Stimulated activated CD4-positive, alpha-beta T cell treated with anti-CD3 and anti-CD28 coated beads, Interleukin-4, amount 100 ng/mL, for 1 hour (primary cell): ENCODE measurements around the gene GPR161.
"Not testable (repeated sequence)": the region's sequence is repeated elsewhere in the genome, so short reads cannot be mapped to it uniquely, and the experiment has no call there.

Experiments used
- DNase-seq: peaks from one replicate; pipeline ENCODE4 v3.0.0-alpha.2; 2020

GPR161 gene, protein sequence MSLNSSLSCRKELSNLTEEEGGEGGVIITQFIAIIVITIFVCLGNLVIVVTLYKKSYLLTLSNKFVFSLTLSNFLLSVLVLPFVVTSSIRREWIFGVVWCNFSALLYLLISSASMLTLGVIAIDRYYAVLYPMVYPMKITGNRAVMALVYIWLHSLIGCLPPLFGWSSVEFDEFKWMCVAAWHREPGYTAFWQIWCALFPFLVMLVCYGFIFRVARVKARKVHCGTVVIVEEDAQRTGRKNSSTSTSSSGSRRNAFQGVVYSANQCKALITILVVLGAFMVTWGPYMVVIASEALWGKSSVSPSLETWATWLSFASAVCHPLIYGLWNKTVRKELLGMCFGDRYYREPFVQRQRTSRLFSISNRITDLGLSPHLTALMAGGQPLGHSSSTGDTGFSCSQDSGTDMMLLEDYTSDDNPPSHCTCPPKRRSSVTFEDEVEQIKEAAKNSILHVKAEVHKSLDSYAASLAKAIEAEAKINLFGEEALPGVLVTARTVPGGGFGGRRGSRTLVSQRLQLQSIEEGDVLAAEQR

DNA sequence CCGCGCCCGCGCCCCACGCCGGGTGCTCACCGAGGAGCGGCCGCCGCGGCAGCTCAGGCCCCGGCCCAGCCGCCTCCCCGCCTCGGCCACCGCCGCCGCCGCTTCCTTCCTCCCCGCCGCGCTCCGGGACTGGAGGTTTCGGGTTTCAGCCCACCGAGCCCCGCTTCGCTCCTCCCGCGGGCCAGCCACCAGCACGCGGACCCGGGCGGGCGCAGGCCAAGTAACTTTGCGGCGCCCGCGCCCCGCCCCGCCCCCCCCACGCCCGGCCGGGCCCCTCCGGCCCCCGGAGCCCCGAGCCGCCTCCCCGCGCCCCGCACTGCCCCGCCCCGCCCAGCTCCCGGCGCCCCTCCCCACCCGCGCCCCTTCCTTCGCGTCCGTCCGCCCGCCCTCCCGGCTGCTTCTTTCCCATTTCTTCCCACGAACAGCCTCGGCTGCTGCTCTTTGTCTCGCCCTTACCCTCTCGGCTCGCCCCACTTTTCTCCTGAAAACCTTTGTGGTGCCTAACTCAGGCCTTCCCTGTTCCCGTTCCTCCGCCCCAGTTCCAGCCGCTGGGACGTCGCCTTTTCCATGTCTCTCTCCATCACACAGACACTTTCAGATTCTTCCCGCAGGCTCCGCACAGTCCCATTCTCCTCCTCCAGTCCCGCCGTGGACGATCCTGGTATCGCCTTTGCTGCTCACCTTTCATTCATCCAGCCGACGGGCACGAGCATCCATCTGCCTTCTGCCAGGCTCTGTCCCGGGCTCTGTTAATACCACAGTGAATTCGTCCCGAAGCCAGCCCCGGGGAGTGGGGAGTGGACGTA is at the start of gene GPR161:
GPR161 (minus strand) TSS at position 222 of the 806 bp plus-strand sequence. CDS start 32,080 bp downstream, outside the sequence.
- DNase-seq = peak; percentile 23

DNA sequence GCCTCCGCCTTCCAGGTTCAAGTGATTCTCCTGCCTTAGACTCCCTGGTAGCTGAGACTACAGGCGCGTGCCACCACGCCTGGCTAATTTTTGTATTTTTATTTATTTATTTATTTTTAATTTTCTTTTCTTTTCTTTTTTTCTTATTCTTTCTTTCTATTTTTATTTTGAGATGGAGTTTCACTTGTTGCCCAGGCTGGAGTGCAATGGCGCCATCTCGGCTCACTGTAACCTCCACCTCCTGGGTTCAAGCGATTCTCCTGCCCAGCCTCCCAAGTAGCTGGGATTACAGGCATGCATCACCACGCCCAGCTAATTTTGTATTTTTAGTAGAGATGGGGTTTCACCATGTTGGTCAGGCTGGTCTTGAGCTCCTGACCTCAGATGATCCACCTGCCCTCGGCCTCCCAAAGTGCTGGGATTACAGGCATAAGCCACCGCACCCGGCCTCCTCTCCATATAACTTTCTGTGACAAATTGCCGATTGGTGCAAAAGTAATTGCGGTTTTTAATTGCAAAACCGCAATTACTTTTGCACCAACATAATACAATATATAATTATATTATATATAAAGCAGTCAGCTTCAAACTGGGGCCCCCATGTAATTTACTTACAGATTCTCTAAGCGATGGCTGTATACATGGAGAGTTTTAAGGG is 44.5 kb upstream of the GPR161 start:
- not testable (repeated sequence) for DNase-seq

DNA sequence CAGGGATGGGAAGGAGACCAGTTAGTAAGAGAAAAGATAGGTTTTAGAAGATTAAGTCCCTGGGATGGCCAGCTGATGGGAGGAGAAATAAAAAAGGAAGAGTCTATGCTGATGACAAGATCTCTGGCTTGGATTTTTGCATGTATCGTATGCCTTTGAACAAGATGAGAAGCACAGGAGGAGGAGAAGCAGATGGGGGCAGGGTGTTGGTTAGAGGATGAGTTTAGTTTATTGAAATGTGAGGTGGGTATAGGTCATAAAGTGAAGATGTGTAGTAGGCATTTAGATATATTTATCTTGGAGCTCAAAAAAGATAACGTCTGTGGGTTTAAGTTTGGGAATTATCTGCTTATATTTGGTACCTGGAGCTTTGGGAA is 43.4 kb upstream of the GPR161 start:
- no peak for DNase-seq

DNA sequence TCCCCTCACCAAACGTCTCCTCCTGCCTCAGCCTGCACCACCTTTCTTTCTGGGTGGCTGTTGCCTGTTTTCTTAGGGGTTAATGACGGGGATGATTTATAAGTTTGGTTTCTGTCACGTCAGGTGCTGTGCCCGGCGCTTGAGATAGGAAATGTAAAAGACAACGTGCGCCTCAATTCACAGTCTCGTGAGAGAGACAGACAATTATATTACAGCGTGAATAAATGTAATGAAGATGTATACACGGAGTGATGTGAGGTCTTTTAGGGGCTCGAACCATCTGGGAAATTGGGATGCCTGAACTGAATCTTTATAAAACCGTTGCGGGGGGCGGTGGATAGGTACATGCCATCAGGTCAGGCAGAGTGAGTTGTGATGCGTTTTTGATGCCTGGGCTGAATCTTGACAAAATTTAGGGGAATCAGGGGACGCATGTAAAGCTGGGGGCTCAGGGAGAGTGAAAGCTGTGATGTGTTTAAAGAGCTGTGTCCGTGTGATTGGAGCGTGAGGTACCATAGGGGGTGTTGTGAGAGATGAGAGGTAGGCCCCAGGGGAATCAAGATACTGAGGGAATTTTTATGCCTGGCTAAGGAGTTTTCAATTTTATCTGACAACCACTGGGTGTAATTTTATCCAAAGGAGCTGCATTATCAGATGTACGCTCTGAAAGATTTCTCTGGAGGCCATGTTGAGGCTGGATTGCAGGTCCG is 42.9 kb upstream of the GPR161 start:
- no peak for DNase-seq

DNA sequence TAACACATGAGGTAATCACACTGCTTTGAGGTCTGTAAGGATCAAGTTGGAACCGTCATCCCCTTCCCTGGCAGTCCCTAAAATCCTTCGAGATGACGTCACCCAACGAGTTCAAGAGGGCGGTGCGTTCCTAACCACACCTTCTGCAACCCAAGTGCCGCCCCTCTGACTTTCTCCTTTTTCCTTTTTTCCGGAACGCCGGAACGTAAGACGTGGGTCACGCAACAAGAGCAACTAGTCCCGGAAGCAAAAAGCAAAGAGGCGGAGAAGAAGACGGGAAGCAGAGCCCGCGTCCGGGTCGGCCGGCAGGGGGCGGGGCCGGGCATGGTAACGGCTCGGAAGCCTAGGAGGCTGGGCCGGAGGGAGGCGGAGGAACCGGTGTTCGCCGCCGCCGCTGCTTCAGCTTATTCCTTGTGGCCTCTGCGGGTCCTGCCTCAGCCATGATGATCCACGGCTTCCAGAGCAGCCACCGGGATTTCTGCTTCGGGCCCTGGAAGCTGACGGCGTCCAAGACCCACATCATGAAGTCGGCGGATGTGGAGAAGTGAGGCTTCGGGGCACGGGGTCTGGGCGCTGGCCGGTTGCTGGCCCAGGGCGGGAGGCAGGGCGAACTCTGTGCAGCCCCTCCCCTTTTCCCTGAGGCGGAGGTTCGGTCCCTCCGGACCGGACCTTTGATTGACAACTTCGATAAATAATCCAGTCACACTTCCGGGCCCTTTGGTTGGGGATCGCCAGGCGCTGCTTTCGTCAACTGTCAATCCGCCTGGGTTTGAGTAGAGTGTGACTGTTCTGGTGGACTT is 42.1 kb upstream of the GPR161 start, which contains the start of gene TIPRL:
TIPRL (plus strand) TSS at position 325 of the 800 bp plus-strand sequence; CDS start at position 441, 116 bp downstream.
- DNase-seq = peak; percentile 95

DNA sequence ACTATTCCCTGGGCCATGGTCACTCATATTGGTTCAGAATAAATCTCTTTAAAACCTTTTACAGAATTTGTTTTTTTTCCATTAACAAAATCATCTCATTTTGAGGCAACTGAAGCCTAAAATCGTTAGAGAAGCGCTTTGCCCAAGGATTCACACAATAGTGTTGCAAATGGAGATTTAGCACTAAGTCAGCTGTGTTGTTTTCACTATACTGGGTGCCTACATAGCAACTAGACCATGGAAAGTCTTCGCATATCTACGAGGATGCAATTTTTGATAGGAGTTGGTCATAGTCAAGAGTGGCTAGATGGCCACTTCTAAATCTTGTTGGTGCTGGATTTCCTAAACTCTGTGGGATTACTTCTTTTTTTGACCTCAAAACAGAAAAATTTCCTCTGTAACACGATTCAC is 41.5 kb upstream of the GPR161 start:
- no peak for DNase-seq

DNA sequence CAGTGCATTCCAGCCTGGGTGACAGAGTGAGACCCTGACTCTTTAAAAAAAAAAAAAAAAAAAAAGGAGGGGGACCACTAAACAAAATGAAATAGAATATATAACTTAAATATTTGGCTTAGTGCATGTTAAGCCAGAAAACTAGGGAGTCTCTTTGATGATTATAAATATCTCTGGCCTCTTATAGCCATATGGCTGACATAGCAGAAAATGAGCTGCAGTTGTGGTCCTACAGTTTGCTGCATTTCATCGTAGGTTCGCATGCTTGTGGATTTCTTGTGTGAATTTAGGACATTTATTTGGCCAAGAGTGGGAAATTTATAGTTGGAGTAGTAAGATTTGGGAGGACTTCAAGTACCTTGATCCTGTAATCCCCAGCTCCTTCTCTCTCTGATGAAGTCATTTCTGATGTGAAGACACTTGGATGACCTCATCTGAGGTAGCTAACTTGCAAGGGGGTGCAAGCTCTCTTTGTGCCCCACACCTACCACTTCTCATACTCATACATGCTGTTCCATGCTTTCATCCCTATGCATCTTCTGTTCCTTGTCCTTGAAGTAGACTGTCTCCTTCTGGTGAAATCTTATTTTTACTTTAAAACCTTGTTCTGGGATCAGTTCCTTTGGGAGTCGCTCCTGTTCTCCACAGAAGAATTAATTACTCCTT is 35.7 kb upstream of the GPR161 start:
- DNase-seq = no peak

DNA sequence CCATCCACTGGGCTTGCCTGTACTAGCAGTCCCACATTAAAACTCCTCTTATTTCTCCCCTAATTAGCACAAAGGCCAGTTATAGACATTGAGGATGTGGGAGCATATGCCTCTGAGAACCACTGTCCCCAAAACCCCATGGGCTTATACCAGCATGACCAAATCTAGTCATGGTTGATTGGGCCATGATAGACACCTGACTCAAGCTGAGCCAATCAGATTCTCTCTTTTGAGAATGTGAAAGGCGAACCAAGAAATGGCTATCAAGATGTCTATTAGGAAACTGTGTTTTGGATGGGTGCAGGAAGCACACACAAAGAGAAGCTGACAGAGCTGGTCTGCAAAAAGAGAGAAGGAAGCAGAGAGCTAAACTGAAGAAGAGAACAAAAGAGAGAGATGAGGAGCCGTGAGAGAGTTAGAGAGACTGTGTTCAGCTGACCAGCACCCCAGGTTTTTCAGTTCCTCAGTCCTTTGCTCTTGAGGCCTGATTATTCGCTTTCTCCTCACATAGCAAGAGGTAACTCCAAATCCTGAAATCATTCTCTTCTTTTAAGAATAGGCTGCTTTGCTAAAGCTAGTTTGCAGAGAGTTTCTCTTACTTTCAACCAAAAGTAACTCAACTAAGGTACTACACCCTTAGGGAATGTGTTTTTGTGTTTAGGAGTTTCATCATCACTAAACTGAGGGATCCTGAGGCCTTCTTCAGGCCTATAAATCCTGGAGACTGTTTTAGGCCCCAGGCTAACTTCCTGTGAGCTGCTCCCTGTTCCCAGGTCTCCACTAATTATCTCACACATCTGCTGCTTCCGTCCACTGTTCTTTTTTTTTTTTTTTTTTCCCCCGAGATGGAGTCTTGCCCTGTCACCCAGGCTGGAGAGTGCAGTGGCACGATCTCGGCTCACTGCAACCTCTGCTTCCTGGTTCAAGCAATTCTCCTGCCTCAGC is 34.1 kb upstream of the GPR161 start:
- no peak for DNase-seq

DNA sequence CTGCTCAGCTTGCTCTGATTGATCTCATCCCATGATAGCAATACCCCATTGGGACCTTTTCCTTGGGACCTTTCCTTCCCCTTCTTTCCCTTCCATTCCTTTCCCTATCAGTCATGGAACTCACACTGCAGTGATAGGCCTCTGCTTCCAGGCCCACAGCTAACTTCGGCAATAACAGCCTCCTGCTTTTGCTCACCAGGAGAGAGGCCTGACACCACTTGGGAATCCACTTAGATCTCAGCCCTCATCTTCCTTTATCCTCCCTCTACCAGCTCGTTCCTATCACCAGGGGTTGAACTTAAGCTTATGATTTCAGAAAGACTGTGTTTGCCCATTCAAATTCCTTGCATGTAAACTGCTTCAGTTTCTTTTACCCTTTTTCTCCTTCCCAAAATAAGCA is 31.1 kb upstream of the GPR161 start:
- no peak for DNase-seq

DNA sequence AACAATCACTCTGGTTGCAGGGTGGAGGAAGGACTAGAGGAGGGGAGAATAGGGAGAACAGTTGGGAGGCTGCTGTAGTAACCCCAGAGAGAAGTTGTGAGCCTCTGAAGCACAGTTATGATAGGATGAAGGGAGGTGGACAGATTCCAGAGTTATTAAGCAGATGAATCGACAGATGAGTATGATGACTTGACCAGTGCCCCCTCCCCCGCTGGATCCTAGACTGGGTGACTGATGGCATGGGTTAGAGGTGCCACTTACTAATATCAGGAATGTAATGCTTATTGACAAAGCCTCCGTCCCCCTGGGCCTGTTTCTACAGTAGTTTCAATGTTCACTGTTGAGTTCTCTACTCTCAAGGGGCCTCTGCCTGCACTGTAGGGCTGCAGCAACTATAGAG is 28.0 kb upstream of the GPR161 start:
- DNase-seq = no peak

DNA sequence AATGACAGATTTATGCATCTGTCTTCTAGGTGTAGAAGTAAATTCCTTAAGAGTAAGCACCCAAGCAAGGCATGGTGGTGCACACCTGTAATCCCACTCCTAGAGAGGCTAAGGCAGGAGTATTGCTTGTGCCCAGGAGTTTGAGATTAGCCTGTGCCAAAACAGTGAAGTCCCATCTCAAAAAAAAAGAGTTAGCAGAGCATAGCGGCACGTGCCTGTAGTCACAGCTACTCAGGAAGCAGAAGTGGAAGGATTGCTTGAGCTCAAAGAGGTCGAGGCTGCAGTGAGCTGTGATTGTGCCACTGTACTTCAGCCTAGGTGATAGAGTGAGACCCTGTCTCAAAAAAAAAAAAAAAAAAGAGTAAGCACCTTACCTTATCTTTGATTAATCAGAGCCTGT is 26.9 kb upstream of the GPR161 start:
- no peak for DNase-seq

DNA sequence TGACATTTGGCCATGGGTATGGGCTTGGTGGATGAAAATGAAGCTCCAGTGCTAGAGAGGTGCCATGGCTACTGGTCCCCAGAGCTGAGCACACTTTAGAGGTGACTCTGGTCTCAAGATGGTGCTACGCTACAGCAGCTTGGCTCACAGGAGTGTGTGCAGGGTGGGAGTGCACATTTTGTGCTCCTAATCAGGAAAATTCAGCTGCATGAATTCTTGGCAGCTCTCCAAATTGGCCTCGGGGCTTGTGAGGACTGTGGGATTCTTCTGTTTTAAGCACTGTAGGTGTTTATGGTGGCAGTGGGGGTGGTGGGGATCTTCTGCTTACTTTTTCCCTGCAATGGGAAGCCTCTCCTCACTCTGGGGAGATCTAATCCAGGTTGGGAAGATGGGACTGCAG is 24.7 kb upstream of the GPR161 start:
- no peak for DNase-seq

DNA sequence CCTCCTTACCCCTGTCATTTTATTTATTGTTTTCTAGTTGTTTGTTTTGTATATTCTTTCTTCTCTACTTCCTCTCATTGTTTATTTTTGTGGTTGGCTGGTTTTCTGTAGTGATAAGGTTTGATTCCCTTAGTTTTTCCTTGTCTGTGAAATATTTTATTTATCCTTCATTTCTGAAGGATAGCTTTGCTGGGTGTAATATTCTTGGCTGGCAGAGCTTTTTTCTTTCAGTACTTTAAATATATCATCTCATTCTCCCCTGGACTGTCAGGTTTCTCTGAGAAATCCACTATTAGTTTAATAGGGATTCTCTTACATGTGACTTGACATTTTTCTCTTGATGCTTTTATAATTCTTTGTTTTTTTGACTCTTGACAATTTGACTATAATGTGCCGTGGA is 23.2 kb upstream of the GPR161 start:
- DNase-seq = no peak

DNA sequence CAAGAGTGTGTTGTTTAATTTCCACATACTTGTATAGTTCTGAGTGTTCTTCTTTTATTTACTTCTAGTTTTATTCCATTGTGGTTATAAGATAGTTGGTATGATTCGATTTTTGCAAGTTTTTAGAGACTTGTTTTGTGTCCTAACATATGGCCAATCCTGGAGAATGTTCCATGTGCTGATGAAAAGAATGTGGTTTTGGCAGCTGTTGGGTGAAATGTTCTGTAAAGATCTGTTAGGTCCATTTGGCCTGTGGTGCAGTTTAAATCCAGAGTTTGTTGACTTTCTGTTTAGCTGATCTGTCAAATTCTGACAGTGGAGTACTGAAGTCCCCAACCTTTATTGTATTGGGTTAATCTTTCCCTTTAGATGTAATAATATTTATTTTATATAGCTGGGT is 22.5 kb upstream of the GPR161 start:
- no peak for DNase-seq

DNA sequence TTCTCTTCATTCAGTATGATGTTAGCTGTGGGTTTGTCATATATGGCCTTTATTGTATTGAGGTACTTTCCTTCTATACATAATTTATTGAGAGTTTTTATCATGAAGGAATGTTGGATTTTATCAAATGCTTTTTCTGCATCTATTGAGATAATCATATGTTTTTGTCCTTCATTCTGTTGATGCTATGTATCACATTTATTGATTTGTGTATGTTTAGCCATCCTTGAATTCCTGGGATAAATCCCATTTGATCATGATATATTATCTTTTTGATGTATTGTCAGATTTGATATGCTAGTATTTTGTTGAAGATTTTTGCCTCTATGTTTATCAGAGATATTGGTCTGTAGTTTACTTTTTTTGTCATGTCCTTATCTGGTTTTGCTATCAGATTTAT is 20.9 kb upstream of the GPR161 start:
- DNase-seq = no peak

DNA sequence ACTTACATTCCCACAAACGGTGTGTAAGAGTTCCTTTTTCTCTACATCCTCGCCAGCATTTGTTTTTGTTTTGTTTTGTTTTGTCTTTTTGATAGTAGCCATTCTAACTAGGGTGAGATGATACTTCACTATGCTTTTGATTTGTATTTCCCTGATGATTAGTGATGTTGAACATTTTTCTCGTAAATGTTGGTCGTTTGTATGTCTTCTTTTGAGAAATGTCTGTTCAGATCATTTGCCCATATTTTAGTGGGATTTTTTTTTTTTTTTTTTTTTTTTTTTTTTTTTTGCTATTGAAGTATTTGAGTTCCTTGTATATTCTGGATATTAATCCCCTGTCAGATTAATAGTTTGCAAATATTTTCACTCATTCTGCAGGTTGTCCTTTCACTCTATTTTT is 19.2 kb upstream of the GPR161 start:
- no peak for DNase-seq

DNA sequence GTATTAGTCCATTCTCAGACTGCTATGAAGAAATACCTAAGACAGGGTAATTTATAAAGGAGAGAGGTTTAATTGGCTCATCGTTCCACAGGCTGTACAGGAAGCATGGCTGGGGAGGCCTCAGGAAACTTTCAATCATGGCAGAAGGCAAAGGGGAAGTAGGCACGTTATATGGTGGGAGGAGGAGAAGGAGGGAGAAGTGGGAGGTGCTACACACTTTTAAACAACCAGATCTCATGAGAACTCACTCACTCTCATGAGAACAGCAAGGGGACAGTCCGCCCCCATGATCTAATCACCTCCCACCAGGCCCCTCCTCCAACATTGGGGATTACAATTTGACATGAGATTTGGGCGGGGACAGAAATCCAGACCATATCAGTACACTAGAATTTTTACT is 18.0 kb upstream of the GPR161 start:
- not testable (repeated sequence) for DNase-seq

DNA sequence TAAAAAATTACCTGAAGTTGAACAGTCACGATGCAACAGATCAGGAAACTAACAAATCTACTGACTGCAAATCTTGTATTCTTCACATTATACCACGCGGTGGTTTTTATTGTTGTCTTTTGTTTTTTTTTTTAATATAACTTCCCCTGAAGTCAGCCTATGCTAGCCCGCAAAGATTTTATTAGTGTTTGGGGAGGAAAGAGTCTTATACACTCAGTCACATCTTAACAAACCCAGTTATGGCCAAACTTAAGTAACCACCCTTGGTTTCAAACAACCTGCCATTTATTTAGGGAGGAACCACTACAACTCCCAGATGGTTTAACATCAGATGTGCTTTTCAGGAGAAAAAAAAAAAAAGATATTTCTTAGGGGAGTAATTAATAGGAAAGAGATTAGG is 15.2 kb upstream of the GPR161 start:
- DNase-seq = no peak

DNA sequence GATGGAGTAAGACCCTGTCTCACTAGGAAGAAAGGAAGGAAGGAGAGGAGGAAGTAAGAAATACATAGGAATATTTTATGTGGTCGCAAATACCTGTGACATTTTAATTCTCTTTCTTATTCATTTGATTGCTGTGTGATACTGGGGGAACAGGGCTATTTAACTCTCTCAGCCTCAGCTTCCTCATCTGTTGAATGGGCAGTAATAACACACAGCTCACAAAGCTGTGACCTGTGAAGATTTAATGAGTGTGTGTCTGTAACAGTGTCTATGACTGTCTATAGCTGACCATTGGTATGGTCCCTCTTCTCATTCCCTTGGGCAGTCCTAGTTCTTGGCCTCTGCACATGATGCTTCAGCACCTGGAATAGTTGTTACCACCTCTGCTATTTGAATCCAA is 13.6 kb upstream of the GPR161 start:
- DNase-seq = no peak

DNA sequence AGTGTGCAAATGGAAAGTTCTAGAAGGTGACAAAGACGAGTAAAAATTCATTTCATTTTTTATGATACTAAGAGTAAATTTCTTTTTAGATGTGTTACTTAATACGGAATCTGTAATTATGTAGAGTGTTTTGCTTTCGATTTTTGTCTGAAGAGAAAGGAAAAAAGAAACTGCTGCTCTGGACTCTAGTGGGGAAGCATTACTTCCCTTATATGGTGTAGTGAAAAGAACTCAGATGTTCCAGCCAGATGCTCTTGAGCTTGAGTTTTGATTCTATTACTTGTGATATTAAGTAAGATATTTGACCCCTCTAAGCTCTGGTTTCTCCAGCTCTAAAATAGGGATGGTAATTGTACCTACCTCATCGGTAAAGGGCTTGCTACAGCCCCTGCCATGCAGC is 12.2 kb upstream of the GPR161 start:
- no peak for DNase-seq
